Body of pancreas (tissue), 4 donors: ENCODE results near the gene APBA2. TPM values are rescaled to one million over a fixed set of nuclear protein-coding genes. Genes with fewer than 3 reads are reported as not detected.

ENCODE experiments used
- ATAC-seq: fragments of 150-250 bp; one replicate; pipeline ENCODE4 v1.9.1; 2016
- DNase-seq, 4 donors: peaks; one replicate each; pipeline ENCODE4 v3.0.0-alpha.2; 2019
- H3K27ac ChIP-seq, 4 donors: fragments of 200-600 bp; sonication (generic); 1 replicate in 3 of 4; 2 replicates in 1 of 4; pipeline versions ENCODE4 v1.5.1 to v1.6.1; 2016 to 2019; ENCODE audit warnings: mild to moderate bottlenecking in 1 of 4, mixed read lengths in 1 of 4, moderate library complexity in 1 of 4
- H3K27me3 ChIP-seq, 2 donors: fragments of 200-600 bp; sonication (generic); one replicate each; pipeline ENCODE4 v1.6.0; 2016; ENCODE audit warnings: mild to moderate bottlenecking in 1 of 2
- H3K36me3 ChIP-seq, 2 donors: fragments of 200-600 bp; sonication (generic); replicated peaks in 1 of 2; 2 replicates each; pipeline ENCODE4 v1.5.1; 2016; ENCODE audit warnings: low read depth in 2 of 2; ENCODE audit not compliant: insufficient read depth in 1 of 2
- H3K4me1 ChIP-seq: fragments of 200-600 bp; sonication (generic); one replicate; pipeline ENCODE4 v1.6.0; 2016
- H3K4me3 ChIP-seq, 2 donors: fragments of 200-600 bp; sonication (generic); 1 replicate in 1 of 2; 2 replicates in 1 of 2; pipeline ENCODE4 v1.5.1; 2016 to 2019
- H3K9me3 ChIP-seq, 3 donors: fragments of 200-600 bp; sonication (generic); 1 replicate in 2 of 3; 2 replicates in 1 of 3; pipeline ENCODE4 v1.5.1; 2016
- POLR2A ChIP-seq, 3 donors: fragments of 450-650 bp; IDR thresholded peaks; one replicate each; pipeline ENCODE4 v1.6.1; 2016; ENCODE audit warnings: antibody characterized with exemption in 3 of 3, mild to moderate bottlenecking in 2 of 3
- WGBS, 2 donors: methylation state at CpG; one replicate each; pipeline ENCODE4 v1.1.5; 2017; 5-methylcytosine and 5-hydroxymethylcytosine counted together
- intact Hi-C: fragments of 100-400 bp; cut with DNase I; formaldehyde crosslinking; loops from one replicate; pipeline ENCODE4 v1.15.1; 2023
- total RNA-seq, 2 donors: library from RNA; depleted of rRNA; stranded (reverse); fragments of >200 nt; gene quantifications; one replicate each; pipeline ENCODE4 v1.1.0, GENCODE V29; 2016
- TF ChIP-seq, protein P1 (sequence below), 7 experiments: fragments of 450-650 bp in 4 of 7; fragments of 200-600 bp in 3 of 7; sonication (generic) in 3 of 7; IDR thresholded peaks; one replicate each; pipeline ENCODE4 v1.5.1; 2016 to 2019; ENCODE audit warnings: antibody characterized with exemption in 7 of 7

APBA2 gene
- total RNA-seq, 2 donors from 2014 or later: 13.2 to 29.0 TPM

DNA sequence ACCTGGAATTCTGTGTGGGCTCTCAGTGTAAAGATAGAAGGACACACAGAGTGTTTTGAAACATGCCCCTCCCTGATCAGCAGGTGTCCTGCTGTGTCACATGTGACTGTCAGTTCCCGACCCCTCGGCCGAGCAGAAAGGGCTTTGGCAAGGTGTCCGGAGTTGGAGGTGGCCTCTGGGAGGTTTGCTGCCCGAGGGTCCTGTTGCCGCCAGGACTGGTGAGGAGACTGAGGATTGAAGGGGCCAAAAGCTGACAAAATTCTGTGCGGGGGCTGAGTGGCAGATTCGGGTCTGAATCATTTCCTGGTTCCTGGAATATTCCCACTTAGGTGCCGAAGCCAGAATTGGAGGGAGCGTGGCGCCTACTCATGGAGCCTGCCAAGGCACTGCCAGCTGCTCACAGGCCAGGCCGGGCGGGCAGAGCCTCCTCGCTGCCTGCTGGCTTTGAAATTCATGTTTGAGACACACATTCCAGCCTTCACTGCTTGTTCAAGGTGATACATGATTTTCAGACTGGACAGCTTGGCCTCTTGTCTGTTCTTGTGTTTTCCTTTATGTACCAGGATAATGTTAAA, 83.8 kb downstream of the APBA2 start:
- Histone ChIP-seq H3K4me1 (no peaks in the 10 kb centered on the region), H3K9me3 (no peaks in the 10 kb centered on the region), H3K27ac (no peak overlapping the region), H3K27me3 (no peaks in the 10 kb centered on the region), H3K36me3 (no peaks in the 10 kb centered on the region), H3K4me3 (no peak overlapping the region)
- no peak for ATAC-seq
- intact Hi-C loops: loop anchor here (10.0 kb wide), 1 partner anchor 75 kb away; no protein-coding TSS in a partner anchor
- no peak for DNase-seq
- TF ChIP-seq, protein P1, sequence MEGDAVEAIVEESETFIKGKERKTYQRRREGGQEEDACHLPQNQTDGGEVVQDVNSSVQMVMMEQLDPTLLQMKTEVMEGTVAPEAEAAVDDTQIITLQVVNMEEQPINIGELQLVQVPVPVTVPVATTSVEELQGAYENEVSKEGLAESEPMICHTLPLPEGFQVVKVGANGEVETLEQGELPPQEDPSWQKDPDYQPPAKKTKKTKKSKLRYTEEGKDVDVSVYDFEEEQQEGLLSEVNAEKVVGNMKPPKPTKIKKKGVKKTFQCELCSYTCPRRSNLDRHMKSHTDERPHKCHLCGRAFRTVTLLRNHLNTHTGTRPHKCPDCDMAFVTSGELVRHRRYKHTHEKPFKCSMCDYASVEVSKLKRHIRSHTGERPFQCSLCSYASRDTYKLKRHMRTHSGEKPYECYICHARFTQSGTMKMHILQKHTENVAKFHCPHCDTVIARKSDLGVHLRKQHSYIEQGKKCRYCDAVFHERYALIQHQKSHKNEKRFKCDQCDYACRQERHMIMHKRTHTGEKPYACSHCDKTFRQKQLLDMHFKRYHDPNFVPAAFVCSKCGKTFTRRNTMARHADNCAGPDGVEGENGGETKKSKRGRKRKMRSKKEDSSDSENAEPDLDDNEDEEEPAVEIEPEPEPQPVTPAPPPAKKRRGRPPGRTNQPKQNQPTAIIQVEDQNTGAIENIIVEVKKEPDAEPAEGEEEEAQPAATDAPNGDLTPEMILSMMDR (IDR thresholded peaks at IDR 0.05): no peak
- no peak for TF ChIP-seq POLR2A (IDR thresholded peaks at IDR 0.05)
- 92 to 93% methylated on average over 4 to 14 of the region's 14 CpGs for WGBS, 2 donors

DNA sequence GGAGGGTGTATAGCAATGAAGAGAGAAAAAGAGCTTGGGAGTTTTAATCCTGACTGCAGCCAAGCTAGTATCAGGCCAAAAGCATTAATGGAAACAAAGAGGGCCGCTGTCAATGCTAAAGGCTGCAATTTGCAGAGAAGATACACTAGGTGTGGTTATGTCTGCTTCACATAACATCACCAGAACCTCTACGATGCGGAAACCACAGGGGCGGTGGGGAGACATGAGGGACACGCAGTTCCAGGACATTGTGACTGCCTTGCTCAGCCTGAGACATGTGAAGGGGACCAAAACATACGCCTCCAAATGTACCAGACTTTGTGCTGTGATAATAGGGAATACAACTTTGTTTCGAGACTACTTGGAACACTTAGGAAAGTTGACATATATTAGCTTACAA, 88.4 kb downstream of the APBA2 start:
- WGBS, 2 donors: 91 to 95% methylated on average over 7 of the region's 7 CpGs
- Histone ChIP-seq H3K4me1 (no peaks in the 10 kb centered on the region), H3K27ac (no peak overlapping the region), H3K36me3 (no peaks in the 10 kb centered on the region), H3K4me3 (no peak overlapping the region), H3K27me3 (no peaks in the 10 kb centered on the region), H3K9me3 (no peaks in the 10 kb centered on the region)
- DNase-seq: no peak
- TF ChIP-seq, protein P1 (IDR thresholded peaks at IDR 0.05): no peak
- TF ChIP-seq POLR2A (IDR thresholded peaks at IDR 0.05): no peak
- ATAC-seq: no peak
- intact Hi-C loops: no loop called here

DNA sequence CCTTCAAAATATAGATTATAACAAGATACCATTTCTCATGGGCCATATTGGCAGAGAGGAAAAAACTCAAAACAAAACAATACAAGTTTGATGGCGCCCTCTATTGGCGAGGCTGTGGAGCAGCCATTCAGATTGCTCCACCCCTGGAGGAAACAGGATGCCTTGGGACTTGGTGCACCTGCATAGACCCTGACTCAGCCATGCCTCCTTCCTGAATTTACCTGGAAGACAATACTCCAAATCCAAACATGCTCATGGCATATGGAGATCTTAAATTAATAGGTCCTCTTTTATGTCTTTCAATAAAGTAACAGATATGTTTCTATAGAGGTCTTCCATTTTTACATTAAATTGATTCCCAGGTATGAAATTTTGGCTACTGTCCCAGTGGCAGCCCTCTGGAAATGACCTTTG, 90.0 kb downstream of the APBA2 start:
- no peaks in the 10 kb centered on the region for H3K27me3 ChIP-seq
- no peak overlapping the region for H3K4me3 ChIP-seq
- peak; percentile 57 to 76 (median 61) for DNase-seq
- ATAC-seq: no peak
- no peaks in the 10 kb centered on the region for H3K36me3 ChIP-seq
- H3K4me1 ChIP-seq: no peaks in the 10 kb centered on the region
- intact Hi-C loops: no loop called here
- no peaks in the 10 kb centered on the region for H3K9me3 ChIP-seq
- TF ChIP-seq, protein P1 (IDR thresholded peaks at IDR 0.05): peak; percentile 35 to 77 (median 61)
- no peak for TF ChIP-seq POLR2A (IDR thresholded peaks at IDR 0.05)
- WGBS, 2 donors: 4 to 8% methylated on average over 2 of the region's 2 CpGs
- H3K27ac ChIP-seq: no peak overlapping the region

DNA sequence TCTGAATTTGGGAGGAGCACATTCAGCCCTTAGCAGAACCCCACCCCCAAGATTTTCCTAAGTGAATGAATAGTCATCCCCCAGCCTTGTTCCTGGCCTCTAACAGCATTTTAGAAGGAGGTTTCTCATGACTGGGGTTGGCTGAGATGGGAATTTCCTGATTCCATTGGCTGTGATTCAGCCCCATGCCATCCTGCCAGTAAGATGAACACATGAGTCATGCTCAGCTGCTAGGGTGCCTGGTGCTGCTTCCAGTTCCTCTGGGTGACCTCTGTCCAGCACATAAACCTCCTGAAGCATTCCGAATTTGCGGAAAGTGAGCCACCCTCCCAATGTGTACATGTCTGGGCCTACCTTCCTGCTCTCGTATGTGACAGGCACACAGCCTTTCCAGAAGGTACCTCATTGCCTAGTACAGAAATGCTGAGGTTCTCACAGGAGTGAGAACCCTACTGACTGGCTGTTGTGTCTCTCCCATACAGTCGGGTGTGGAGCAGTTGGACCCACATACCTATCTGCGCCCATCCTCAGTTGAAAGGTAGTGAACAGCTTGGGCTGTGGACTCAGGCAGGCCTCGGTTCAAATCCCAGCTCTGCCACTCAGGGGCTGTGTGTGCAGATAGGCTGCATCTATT, 91.7 kb downstream of the APBA2 start:
- Histone ChIP-seq H3K4me1 (no peaks in the 10 kb centered on the region), H3K9me3 (no peaks in the 10 kb centered on the region), H3K27me3 (no peaks in the 10 kb centered on the region), H3K4me3 (no peak overlapping the region), H3K27ac (no peak overlapping the region), H3K36me3 (no peaks in the 10 kb centered on the region)
- DNase-seq (peak in 3 of 4 donors; percentile 31 to 56 (median 41)), ATAC-seq (peak; percentile 59)
- 84 to 88% methylated on average over 6 of the region's 6 CpGs for WGBS, 2 donors
- TF ChIP-seq, protein P1 (IDR thresholded peaks at IDR 0.05): no peak
- TF ChIP-seq POLR2A (IDR thresholded peaks at IDR 0.05): no peak
- intact Hi-C loops: no loop called here

DNA sequence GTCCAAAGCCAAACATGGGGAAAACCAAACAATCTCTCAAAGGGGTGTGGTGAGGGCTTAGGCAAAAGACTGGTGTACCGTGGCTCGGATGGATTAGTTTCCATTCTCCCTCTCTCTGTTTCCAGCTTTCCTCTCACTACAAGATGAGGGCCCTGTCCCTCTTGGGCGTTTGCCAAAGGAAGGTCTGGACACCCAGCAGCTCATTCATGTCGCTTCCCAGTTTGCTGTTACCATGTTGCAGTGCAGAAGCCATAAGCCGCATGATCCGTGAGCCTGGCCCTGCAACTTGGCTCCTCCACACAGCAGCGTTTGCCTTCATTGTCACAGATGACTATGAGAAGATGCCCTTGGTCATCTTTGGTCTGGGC, 92.2 kb downstream of the APBA2 start:
- no peak for ATAC-seq

More for the DNA sequence above, 92.2 kb downstream of the APBA2 start:
- H3K9me3 ChIP-seq: no peaks in the 10 kb centered on the region
- WGBS, 2 donors: 83 to 87% methylated on average over 7 of the region's 7 CpGs
- H3K4me1 ChIP-seq: no peaks in the 10 kb centered on the region
- H3K27ac ChIP-seq: no peak overlapping the region
- no peaks in the 10 kb centered on the region for H3K36me3 ChIP-seq
- DNase-seq: no peak
- intact Hi-C loops: no loop called here
- H3K4me3 ChIP-seq: no peak overlapping the region
- TF ChIP-seq POLR2A (IDR thresholded peaks at IDR 0.05): no peak
- TF ChIP-seq, protein P1 (IDR thresholded peaks at IDR 0.05): no peak
- H3K27me3 ChIP-seq: no peaks in the 10 kb centered on the region
